ENCODE measurements around the gene VPS36.

DNA sequence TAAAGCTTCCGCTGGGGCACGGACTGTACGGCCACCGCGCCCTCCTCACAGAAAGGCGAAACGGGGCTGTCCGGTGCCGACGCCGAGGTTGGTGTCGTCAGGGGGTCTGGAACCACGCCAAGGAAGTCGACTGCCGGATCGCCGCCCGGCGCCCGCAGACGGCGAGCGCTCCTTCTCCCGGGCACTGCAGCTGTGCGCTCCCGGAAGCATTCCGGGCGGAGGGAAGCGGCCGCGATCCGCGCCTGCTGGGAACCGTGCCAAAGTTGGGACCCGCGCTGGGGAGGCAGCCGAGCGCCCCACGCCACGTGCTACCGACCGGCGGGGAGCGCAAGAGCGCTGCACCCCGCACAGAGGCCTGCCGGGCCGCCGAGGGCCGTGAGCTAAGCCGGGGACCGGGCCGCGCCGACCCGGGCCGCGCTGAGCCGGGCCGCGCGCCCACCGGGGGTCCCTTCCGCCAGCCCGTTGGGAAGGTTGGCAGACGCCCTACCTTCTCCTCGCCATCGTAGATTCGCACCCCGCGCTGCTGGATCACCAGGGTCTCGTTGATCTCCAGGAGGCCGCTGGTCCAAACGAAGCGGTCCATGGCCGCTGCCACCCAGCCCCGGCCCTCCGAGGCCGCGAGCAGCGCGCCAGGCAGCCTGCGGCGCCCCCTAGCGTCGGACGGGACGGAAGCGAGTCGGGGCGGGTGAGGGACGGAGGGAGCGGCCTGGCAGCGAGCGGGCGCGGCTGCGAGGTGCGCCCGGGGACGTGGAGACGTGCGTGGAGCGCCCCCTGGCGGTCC is at the start of gene VPS36:
- TF ChIP-seq, protein P1, sequence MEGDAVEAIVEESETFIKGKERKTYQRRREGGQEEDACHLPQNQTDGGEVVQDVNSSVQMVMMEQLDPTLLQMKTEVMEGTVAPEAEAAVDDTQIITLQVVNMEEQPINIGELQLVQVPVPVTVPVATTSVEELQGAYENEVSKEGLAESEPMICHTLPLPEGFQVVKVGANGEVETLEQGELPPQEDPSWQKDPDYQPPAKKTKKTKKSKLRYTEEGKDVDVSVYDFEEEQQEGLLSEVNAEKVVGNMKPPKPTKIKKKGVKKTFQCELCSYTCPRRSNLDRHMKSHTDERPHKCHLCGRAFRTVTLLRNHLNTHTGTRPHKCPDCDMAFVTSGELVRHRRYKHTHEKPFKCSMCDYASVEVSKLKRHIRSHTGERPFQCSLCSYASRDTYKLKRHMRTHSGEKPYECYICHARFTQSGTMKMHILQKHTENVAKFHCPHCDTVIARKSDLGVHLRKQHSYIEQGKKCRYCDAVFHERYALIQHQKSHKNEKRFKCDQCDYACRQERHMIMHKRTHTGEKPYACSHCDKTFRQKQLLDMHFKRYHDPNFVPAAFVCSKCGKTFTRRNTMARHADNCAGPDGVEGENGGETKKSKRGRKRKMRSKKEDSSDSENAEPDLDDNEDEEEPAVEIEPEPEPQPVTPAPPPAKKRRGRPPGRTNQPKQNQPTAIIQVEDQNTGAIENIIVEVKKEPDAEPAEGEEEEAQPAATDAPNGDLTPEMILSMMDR (IDR thresholded peaks at IDR 0.05), result peak; percentile 99 to 100 (median 100)
- peak in 1 of 2 donors; percentile 71 for TF ChIP-seq POLR2A (IDR thresholded peaks at IDR 0.05)
